MM.1S (cell line): ENCODE results near the gene WIF1.

ENCODE experiments used
- EZH2 ChIP-seq: fragments of 300-600 bp; sonication (generic); optimal IDR thresholded peaks from 2 replicates; pipeline ENCODE3; 2017; ENCODE audit warnings: low read depth, mild to moderate bottlenecking, antibody characterized with exemption, low read length, mixed read lengths
- EZH2phosphoT487 ChIP-seq: fragments of 300-600 bp; sonication (generic); IDR thresholded peaks from 2 replicates; pipeline ENCODE4 v1.6.1; 2018; ENCODE audit warnings: antibody characterized with exemption, low read length
- TF ChIP-seq, protein P1 (sequence below): fragments of 300-600 bp; sonication (generic); IDR thresholded peaks from 2 replicates; pipeline ENCODE4 v1.5.1; 2016; ENCODE audit warnings: antibody characterized with exemption, low read length, mixed read lengths

DNA sequence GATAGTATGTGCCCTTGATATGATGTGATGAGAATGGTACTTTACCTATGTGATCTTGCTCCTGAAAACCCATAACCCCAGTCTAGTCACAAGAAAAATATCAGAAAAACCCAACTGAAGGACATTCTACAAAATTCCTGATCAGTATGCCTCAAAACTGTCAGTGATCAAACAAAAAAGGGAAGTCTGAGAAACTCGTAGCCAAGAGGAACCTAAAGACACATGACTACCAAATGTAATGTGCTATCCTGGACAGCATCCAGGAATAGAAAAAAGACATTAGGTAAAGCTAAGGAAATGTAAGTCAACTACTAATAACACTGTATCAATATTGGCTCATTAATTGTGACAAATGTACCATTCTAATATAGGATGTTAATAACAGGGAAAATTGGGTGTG, 4.1 kb upstream of the WIF1 start:
- TF ChIP-seq, protein P1, sequence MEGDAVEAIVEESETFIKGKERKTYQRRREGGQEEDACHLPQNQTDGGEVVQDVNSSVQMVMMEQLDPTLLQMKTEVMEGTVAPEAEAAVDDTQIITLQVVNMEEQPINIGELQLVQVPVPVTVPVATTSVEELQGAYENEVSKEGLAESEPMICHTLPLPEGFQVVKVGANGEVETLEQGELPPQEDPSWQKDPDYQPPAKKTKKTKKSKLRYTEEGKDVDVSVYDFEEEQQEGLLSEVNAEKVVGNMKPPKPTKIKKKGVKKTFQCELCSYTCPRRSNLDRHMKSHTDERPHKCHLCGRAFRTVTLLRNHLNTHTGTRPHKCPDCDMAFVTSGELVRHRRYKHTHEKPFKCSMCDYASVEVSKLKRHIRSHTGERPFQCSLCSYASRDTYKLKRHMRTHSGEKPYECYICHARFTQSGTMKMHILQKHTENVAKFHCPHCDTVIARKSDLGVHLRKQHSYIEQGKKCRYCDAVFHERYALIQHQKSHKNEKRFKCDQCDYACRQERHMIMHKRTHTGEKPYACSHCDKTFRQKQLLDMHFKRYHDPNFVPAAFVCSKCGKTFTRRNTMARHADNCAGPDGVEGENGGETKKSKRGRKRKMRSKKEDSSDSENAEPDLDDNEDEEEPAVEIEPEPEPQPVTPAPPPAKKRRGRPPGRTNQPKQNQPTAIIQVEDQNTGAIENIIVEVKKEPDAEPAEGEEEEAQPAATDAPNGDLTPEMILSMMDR, result no peak
- TF ChIP-seq EZH2 (no peak), EZH2phosphoT487 (no peak)
